ENCODE results near the gene THSD7B.
"Not testable (repeated sequence)": the region's sequence is repeated elsewhere in the genome, so short reads cannot be mapped to it uniquely, and the experiment has no call there.

Gene THSD7B

DNA sequence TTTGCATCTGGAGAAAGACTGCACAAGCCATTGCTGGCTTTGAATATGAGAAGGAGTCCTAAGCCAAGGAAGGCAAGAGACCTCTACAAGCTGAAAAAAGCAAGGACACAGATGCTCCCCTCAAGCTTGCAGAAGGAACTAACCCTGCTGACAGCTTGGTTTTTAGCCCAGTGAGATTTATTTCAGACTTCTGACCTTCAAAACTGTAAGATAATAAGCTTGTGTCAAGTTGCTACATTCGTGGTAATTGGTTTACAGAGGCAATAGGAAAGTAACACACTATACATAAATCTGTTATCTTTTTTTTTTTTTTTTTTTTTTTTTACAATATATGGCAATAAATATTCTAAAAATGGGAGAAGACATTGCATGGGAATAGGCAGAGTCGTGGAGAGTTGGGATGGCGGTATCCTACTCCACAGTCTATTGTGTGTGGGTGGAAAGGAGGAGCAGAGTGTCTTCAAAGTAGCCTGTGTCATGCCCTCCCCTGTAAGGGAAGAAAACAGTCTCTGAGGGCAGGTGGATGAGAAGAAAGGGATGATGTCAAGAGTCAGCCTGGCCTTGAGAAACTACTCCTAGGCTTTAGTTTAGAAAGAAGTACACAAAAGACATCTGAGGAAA is 196.9 kb downstream of the THSD7B start:
- FAIRE-seq, result no peak

DNA sequence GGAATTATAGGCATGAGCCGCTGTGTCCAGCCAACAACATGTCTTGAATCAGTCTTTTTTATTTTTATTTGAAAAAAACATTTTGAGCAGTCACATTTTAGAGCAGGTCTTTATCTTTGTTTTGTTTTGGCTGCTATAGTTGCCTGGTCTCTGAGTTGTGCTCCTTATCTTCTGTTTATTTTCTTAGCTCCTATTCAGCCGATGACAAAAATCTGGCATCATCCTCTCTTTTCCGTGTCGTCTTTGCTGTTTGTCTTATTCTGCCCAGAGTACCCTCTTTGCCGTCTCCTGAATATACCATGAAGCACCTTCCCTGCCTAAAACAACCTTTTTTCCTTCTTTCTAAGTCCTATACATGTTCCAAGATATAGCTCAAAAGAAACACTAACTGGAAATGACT is 201.1 kb downstream of the THSD7B start:
- no peak for FAIRE-seq

DNA sequence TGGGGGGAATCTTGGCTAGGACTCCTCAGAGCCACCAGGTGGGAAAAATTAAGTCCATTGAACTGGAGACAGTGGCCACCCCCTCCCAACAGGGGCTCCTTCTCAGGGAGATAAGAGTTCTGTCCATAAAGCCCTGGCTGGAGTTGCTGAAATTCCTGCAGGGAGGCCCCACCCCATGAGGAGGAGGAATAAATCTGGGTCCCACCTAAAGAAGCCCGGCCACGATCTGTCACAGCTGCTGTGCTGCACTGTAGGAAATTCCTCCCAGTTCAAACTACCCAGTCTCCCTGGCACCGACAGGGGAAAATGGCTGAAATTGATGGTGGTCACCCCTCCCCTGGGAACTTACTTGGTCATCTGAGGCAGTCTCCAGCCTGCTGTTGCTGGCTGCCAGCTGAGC is 215.0 kb downstream of the THSD7B start:
- FAIRE-seq, result no peak

- FAIRE-seq, result not testable (repeated sequence)
Measured at GRCh38 chr2:136981689-136982088, 216.3 kb downstream of the THSD7B start.

GRCh38 chr2:136985044-136985443 is 219.7 kb downstream of the THSD7B start:
- FAIRE-seq, result no peak

GRCh38 chr2:136986605-136987221 is 221.4 kb downstream of the THSD7B start:
- no peak for FAIRE-seq

DNA sequence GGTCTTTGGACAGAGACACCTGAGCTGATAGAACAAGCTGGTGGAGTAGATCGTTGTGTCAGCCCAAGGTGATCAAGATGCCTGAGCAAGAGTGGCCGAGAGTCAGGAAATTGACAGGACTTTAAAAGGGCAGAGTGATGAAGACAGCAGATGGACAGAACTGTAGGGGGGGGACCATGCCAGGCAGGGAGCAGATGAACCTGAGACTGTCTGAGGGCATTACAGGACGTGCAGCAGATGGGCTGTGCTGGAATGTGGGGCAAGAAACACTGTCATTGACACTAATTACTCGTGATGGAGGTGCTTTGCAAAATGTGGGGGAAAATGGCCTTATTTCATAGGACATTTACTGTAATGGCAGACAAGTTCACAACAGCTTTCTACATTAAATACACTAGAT is 225.0 kb downstream of the THSD7B start:
- no peak for FAIRE-seq

- no peak for FAIRE-seq
Measured at GRCh38 chr2:136994793-136995192, 229.4 kb downstream of the THSD7B start.

DNA sequence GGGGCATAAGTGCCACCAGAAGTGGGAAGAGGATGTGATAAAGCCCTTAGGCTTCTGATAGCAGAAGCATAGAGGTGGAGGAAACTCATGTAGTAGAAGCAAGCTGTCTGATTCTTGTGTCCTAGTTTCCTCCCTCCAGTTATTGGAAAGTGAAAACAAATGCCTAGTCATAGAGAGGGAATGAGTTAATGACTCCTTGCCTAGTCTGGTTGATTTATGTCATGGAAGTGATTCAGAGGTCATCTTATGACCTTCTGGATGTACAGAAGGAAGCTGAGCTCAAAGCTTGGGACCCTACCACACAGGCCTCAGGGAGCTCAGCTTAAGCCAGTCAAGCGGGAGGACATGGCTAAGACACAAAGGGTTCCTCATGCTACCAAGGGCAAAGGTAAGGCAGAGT is 232.2 kb downstream of the THSD7B start:
- no peak for FAIRE-seq

GRCh38 chr2:137000811-137001210 is 235.5 kb downstream of the THSD7B start:
- no peak for FAIRE-seq

- FAIRE-seq, result no peak
Measured at GRCh38 chr2:137002896-137003295, 237.6 kb downstream of the THSD7B start.

GRCh38 chr2:137005210-137005609 is 239.9 kb downstream of the THSD7B start:
- no peak for FAIRE-seq

DNA sequence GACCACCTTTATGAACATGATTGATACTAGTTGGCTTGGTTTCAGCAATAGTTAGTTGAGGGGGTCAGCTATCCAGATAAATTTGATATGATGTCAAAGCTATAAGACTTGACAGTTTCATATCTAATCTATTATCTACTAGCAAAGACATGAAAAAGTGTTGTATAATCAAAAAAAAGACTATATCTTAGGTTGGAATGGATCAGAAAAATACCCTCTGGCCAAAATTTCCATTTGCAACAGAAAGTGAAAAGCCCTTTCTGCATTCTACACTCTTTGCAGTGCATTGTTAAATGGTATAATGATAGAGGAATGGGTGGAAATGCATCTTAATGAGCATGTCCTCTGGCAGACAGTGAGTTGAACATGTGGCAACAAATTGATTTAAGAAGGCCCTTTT is 242.6 kb downstream of the THSD7B start:
- no peak for FAIRE-seq

DNA sequence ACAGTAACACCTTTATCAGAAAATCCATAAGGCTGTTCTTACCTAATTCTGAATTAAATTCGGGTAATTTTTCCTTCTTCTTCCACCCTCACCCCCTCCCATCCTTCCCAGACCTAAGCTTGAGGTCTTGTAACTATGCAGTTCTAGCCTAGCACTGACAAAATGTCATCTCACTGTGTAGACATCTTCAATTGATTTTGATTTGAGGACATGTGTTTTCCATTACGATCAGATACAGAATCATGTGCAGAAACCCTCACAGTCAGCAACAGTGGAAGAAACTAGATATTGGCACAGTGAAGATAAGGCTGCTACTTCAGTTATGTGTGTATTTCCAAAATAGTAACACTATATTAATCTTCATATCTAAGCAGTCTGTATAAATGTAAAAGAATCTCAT is 244.6 kb downstream of the THSD7B start:
- FAIRE-seq, result no peak

- FAIRE-seq, result no peak
Measured at GRCh38 chr2:137020452-137021196, 255.3 kb downstream of the THSD7B start.

- FAIRE-seq, result no peak
Measured at GRCh38 chr2:137021763-137022162, 256.4 kb downstream of the THSD7B start.

DNA sequence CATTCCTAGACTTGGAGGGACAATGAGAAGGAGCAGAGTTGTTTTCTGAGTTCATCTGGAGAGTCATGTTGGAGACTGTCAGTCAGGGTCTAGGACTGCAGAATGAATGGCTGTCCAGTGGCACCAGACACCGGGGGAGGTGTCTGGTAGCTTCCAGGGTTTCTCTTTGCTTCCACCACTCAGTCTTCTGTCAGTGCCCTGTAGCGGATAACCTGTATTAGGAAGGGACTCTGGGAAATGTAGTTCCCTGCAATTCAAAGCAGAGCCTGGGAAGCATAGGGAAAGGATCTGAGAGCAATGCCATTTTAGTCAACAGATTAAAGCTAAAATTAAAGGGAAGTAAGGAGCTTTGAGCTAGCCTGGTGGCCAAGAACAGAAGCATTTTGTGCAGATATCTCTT is 257.9 kb downstream of the THSD7B start:
- FAIRE-seq, result no peak

GRCh38 chr2:137031731-137032130 is 266.4 kb downstream of the THSD7B start:
- no peak for FAIRE-seq

DNA sequence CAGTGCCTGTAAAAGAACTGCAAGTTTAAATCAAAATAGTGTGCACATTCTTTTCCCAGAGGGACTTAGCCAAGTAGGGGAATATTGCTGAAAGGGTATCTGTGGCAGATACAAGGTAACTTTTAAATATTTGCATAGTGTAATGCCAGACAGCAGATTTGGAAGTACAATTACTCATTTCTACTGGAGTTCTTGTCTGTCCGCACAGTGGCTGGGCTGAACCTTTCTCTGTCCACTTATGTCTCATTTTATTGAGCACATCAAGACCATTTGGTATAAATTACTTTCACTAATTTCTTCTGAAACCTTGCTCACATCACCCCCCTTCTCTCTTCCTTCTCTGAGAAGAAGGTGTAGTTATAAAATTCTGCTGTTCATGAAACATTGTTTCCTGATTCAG is 271.3 kb downstream of the THSD7B start:
- FAIRE-seq, result no peak

GRCh38 chr2:137039482-137040152 is 274.3 kb downstream of the THSD7B start:
- FAIRE-seq, result no peak

GRCh38 chr2:137047369-137047768 is 282.0 kb downstream of the THSD7B start:
- FAIRE-seq, result no peak

DNA sequence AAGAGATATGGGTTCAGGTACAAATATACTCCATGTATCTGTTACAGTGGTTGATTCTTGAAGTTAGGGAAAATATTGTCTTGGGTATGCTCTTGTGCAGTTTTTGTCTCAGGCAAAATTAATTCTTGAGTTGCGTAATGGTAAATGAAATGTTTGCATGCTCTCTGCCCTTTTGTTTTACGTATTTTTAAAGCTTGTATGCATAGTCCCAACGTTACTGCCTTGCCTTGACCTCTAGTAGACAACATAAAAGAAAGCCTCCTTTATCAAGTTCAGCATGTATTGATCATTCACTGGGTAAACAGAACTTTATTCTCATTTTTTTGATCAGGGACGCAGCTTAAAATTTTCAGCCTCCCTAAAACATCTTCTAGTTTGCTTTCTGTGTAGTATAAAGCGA is 283.1 kb downstream of the THSD7B start:
- no peak for FAIRE-seq

GRCh38 chr2:137049518-137049917 is 284.2 kb downstream of the THSD7B start:
- FAIRE-seq, result no peak

GRCh38 chr2:137050949-137051348 is 285.6 kb downstream of the THSD7B start:
- FAIRE-seq, result no peak
